C4-2B (cell line): ENCODE results near the gene SORCS2.

Source experiments
- ZFX ChIP-seq: fragments of 450-650 bp; IDR thresholded peaks from 2 replicates; pipeline ENCODE4 v1.6.1; 2017
- TF ChIP-seq, protein P1 (sequence below): fragments of 450-650 bp; conservative IDR thresholded peaks from 2 replicates; pipeline ENCODE4 v1.5.1; 2017; ENCODE audit warnings: mild to moderate bottlenecking

DNA sequence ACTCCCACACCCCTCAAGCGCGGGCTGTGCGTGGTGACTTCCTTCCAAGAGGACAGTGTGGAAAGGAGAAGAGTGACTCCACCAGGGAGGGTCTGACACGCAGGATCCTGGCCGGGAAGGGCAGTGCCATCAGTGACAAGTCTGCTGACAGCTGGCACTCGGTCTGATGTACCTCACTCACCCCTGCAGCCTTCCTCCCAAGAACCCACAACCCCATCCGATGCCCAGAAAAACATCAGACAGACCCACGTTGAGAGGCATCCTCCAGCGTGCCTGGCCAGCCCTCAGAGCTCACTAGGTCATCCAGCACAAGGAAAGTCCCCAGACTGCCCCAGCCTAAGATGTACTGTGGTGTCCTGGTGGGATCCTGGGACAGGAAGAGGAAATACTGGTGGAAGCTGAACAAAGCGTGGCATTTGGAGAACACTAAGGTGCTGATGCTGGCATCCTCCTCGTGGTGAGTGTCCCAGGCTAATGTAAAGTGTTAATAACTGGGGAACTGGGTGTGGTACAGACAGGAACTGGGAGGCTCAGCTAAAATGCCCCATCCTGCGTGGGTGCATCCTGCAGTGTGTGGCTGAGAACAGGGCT is 442.4 kb downstream of the SORCS2 start:
- TF ChIP-seq, protein P1, sequence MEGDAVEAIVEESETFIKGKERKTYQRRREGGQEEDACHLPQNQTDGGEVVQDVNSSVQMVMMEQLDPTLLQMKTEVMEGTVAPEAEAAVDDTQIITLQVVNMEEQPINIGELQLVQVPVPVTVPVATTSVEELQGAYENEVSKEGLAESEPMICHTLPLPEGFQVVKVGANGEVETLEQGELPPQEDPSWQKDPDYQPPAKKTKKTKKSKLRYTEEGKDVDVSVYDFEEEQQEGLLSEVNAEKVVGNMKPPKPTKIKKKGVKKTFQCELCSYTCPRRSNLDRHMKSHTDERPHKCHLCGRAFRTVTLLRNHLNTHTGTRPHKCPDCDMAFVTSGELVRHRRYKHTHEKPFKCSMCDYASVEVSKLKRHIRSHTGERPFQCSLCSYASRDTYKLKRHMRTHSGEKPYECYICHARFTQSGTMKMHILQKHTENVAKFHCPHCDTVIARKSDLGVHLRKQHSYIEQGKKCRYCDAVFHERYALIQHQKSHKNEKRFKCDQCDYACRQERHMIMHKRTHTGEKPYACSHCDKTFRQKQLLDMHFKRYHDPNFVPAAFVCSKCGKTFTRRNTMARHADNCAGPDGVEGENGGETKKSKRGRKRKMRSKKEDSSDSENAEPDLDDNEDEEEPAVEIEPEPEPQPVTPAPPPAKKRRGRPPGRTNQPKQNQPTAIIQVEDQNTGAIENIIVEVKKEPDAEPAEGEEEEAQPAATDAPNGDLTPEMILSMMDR = no peak
- no peak for TF ChIP-seq ZFX
